Heart left ventricle (tissue), 13 donors: ENCODE measurements around the gene WNT10A.

Experiments
- POLR2A ChIP-seq, 2 donors: fragments of 450-650 bp; IDR thresholded peaks; one replicate each; pipeline ENCODE4 v1.6.1; 2017; ENCODE audit warnings: antibody characterized with exemption in 2 of 2, mild to moderate bottlenecking in 2 of 2, moderate library complexity in 2 of 2
- TF ChIP-seq, protein P1 (sequence below), 12 donors: fragments of 200-600 bp; sonication (generic) in 4 of 12; IDR thresholded peaks; one replicate each; pipeline versions ENCODE4 v1.5.0 to v1.8.0; 2018 to 2022; ENCODE audit warnings: antibody characterized with exemption in 12 of 12, mild to moderate bottlenecking in 5 of 12
- donor health status: ischemic (EF 13 %, LVEDD 7.1; RV severe dilation, severe dysfunction).
- donor health status: DM: no; HTN: yes; CAD: no.
- donor health status: DM: no; HTN: no; CAD: no.
- donor health status: ischemic (EF 25% LVEDD 6.9; RV normal size, moderate dysfunction).
- donor health status: ischemic (EF 25% LVEDD 5.7; RV mildly dilated, moderate dysfunction).
- donor health status: ischemic (EF 35%, LVEDD 5.7; RV mildly dilated, moderate dysfunction).
- donor health status: nonischemic (EF 11% LVEDD 7.7; RV severe dilation, severe dysfunction).
- donor health status: DM: yes; HTN: yes; CAD: no.
- donor health status: PGD.
- donor health status: ischemic (EF 29% LVEDD 5.4; RV normal size, mild dysfunction).
- donor health status: nonischemic (EF 23%, LVEDD 6.1; RV moderate dilation, normal function).

DNA sequence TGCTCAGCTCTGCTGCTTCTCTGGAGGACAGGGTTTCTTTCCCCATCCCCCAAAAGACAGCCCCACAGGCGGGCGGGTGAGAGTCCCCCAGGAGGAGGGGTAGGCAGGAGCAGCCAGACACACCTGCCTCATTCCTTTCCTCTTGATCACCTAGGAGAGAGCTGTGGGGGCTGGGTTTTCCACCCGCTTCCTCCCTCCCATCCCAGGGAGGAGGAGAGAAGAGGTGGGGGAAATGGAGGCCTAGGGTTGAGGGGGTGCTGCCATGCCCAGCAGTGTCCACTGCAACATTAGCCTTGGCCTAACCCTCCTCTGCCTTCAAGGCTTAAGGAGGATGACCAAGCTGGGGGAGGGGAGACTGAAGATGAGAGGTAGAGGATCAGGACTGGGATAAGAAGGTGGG is 14.7 kb downstream of the WNT10A start:
- TF ChIP-seq, protein P1, sequence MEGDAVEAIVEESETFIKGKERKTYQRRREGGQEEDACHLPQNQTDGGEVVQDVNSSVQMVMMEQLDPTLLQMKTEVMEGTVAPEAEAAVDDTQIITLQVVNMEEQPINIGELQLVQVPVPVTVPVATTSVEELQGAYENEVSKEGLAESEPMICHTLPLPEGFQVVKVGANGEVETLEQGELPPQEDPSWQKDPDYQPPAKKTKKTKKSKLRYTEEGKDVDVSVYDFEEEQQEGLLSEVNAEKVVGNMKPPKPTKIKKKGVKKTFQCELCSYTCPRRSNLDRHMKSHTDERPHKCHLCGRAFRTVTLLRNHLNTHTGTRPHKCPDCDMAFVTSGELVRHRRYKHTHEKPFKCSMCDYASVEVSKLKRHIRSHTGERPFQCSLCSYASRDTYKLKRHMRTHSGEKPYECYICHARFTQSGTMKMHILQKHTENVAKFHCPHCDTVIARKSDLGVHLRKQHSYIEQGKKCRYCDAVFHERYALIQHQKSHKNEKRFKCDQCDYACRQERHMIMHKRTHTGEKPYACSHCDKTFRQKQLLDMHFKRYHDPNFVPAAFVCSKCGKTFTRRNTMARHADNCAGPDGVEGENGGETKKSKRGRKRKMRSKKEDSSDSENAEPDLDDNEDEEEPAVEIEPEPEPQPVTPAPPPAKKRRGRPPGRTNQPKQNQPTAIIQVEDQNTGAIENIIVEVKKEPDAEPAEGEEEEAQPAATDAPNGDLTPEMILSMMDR (IDR thresholded peaks at IDR 0.05), result no peak
- TF ChIP-seq POLR2A (IDR thresholded peaks at IDR 0.05), result no peak
